ENCODE measurements around the gene PRTG.

GRCh38 chr15:55683376-55683775, 59.6 kb downstream of the PRTG start:
- TF ChIP-seq, protein P1, sequence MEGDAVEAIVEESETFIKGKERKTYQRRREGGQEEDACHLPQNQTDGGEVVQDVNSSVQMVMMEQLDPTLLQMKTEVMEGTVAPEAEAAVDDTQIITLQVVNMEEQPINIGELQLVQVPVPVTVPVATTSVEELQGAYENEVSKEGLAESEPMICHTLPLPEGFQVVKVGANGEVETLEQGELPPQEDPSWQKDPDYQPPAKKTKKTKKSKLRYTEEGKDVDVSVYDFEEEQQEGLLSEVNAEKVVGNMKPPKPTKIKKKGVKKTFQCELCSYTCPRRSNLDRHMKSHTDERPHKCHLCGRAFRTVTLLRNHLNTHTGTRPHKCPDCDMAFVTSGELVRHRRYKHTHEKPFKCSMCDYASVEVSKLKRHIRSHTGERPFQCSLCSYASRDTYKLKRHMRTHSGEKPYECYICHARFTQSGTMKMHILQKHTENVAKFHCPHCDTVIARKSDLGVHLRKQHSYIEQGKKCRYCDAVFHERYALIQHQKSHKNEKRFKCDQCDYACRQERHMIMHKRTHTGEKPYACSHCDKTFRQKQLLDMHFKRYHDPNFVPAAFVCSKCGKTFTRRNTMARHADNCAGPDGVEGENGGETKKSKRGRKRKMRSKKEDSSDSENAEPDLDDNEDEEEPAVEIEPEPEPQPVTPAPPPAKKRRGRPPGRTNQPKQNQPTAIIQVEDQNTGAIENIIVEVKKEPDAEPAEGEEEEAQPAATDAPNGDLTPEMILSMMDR (IDR thresholded peaks at IDR 0.05): no peak
- TF ChIP-seq POLR2A (IDR thresholded peaks at IDR 0.05): no peak
